ENCODE results near the gene C7orf33. TPM values are rescaled to one million over a fixed set of nuclear protein-coding genes. Genes with fewer than 3 reads are reported as not detected.
A peak's percentile ranks its signal among the peaks of the same experiment; 100 is the strongest.

Gene C7orf33
- total RNA-seq, 1 experiment from 2014 or later = not detected

DNA sequence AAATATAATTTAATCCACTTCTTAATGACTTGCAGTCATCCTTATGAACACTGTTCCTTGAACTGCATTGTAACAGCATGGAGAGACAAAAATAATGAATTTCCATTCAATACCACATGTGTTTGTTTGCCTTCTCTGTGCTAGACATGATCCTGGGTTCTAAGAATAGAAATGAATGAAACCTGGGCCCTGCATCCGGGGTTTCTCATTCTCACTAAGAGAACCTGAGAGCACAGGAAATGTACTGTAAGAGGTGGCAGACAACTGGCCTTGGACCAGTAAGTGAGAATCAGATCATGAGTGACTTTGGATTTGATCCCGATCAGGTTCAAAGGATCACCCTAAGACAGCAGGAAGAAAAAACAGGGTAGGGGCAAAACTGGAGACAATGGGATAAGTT, 70.9 kb downstream of the C7orf33 start:
- H3K56ac ChIP-seq (ENCODE audit: insufficient read length, low read depth, low read length) = no peak overlapping the region
- H3K23me2 ChIP-seq (ENCODE audit: insufficient read length, low read depth, low read length, poor library complexity, severe bottlenecking) = no peaks in the 10 kb centered on the region
- no peak overlapping the region for H2BK20ac ChIP-seq (ENCODE audit: low read depth, low read length, poor library complexity, severe bottlenecking)
- TF ChIP-seq, protein P1, sequence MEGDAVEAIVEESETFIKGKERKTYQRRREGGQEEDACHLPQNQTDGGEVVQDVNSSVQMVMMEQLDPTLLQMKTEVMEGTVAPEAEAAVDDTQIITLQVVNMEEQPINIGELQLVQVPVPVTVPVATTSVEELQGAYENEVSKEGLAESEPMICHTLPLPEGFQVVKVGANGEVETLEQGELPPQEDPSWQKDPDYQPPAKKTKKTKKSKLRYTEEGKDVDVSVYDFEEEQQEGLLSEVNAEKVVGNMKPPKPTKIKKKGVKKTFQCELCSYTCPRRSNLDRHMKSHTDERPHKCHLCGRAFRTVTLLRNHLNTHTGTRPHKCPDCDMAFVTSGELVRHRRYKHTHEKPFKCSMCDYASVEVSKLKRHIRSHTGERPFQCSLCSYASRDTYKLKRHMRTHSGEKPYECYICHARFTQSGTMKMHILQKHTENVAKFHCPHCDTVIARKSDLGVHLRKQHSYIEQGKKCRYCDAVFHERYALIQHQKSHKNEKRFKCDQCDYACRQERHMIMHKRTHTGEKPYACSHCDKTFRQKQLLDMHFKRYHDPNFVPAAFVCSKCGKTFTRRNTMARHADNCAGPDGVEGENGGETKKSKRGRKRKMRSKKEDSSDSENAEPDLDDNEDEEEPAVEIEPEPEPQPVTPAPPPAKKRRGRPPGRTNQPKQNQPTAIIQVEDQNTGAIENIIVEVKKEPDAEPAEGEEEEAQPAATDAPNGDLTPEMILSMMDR (conservative IDR thresholded peaks at IDR 0.05) = no peak
- H2BK5ac ChIP-seq (ENCODE audit: insufficient read length, low read length) = no peak overlapping the region
- no peak overlapping the region for H2AFZ ChIP-seq (ENCODE audit: low read length)
- Mint-ChIP-seq H3K4me1 (peaks cover 0 to 2% of the 10 kb centered on the region in 2 experiments; a peak in 1 of 4 replicates), H3K27ac (peak overlapping the region in 1 of 3 experiments; percentile 19; a peak in 1 of 7 replicates), H3K4me3 (no peak overlapping the region), H3K27me3 (ENCODE audit: low read depth) (no peaks in the 10 kb centered on the region), H3K36me3 (ENCODE audit: insufficient read depth in 1 of 3, low read depth in 3 of 3) (no peaks in the 10 kb centered on the region), H3K9me3 (no peaks in the 10 kb centered on the region)
- H3K4ac ChIP-seq (ENCODE audit: low read depth, low read length) = no peak overlapping the region
- H2BK120ac ChIP-seq (ENCODE audit: low read depth, low read length, poor library complexity, severe bottlenecking) = no peak overlapping the region
- no peak overlapping the region for H3T11ph ChIP-seq (ENCODE audit: low read length)
- H4K8ac ChIP-seq (replicated peaks; ENCODE audit: insufficient read length, low read depth, low read length) = no peak overlapping the region
- no peaks in the 10 kb centered on the region for H3K79me2 ChIP-seq (ENCODE audit: insufficient read depth, low read length)
- no peak overlapping the region for H2AK5ac ChIP-seq (ENCODE audit: insufficient read length, low read length)
- no peak overlapping the region for H3K27ac ChIP-seq (ENCODE audit: insufficient read length, low read depth, low read length)
- WGBS (ENCODE audit: extremely low coverage, insufficient read length, low lambda C conversion rate) = no CpG with 5 or more reads among the region's 2 CpGs
- H3K14ac ChIP-seq (ENCODE audit: insufficient read depth, low read length) = no peak overlapping the region
- H3K27me3 ChIP-seq (ENCODE audit: insufficient read depth, low read length) = no peaks in the 10 kb centered on the region
- H3K9ac ChIP-seq (ENCODE audit: extremely low read depth, insufficient read length, low read length) = no peak overlapping the region
- H4K5ac ChIP-seq (ENCODE audit: insufficient read length, low read depth, low read length) = no peak overlapping the region
- no peaks in the 10 kb centered on the region for H3K79me1 ChIP-seq (ENCODE audit: insufficient read depth, low read depth, low read length, poor library complexity, severe bottlenecking)
- no peak overlapping the region for H4K91ac ChIP-seq (ENCODE audit: insufficient read length, low read depth, low read length)
- H2BK15ac ChIP-seq (ENCODE audit: low read depth, low read length) = no peak overlapping the region
- no peak overlapping the region for H3K23ac ChIP-seq (ENCODE audit: insufficient read length, low read depth, low read length)
- H3K4me2 ChIP-seq (ENCODE audit: insufficient read depth, insufficient read length, low read length) = no peak overlapping the region
- H4K20me1 ChIP-seq (ENCODE audit: control insufficient read depth, insufficient read depth, insufficient read length) = no peaks in the 10 kb centered on the region
- H2BK12ac ChIP-seq (ENCODE audit: insufficient read length, low read depth, low read length) = no peak overlapping the region
- H3K9me3 ChIP-seq (ENCODE audit: control insufficient read depth, low read depth, low read length) = no peaks in the 10 kb centered on the region
- H3K18ac ChIP-seq (ENCODE audit: insufficient read length, low read depth, low read length) = no peak overlapping the region
- no peaks in the 10 kb centered on the region for H3K4me1 ChIP-seq (ENCODE audit: insufficient read depth, low read length)
- DNase-seq = no peak

Data from H9 (cell line).